Sigmoid colon (tissue), 7 donors: Measurements from ENCODE around the gene ADSL. TPM values are rescaled to one million over a fixed set of nuclear protein-coding genes. Genes with fewer than 3 reads are reported as not detected.

Source experiments
- DNase-seq: peaks from one replicate; pipeline ENCODE4 v3.0.0-alpha.2; 2019
- H3K27ac ChIP-seq, 4 donors: fragments of 200-600 bp; sonication (generic); one replicate each; pipeline ENCODE4 v1.5.1; 2016 to 2019; ENCODE audit warnings: mild to moderate bottlenecking in 1 of 4
- H3K27me3 ChIP-seq, 3 donors: fragments of 200-600 bp; sonication (generic); one replicate each; pipeline ENCODE4 v1.5.1; 2019; ENCODE audit warnings: mild to moderate bottlenecking in 1 of 3
- H3K36me3 ChIP-seq, 4 donors: fragments of 200-600 bp; sonication (generic); one replicate each; pipeline ENCODE4 v1.5.1; 2016 to 2019
- H3K4me1 ChIP-seq, 4 donors: fragments of 200-600 bp; sonication (generic); one replicate each; pipeline ENCODE4 v1.5.1; 2017 to 2019
- H3K4me3 ChIP-seq, 4 donors: fragments of 200-600 bp; sonication (generic); one replicate each; pipeline ENCODE4 v1.5.1; 2017 to 2019; ENCODE audit warnings: mild to moderate bottlenecking in 2 of 4, moderate library complexity in 1 of 4
- H3K9me3 ChIP-seq, 4 donors: fragments of 200-600 bp in 3 of 4; sonication (generic) in 3 of 4; one replicate each; pipeline versions ENCODE4 v1.5.1 to v1.6.1; 2013 to 2019
- CTCF ChIP-seq, 4 experiments: fragments of 450-650 bp in 3 of 4; fragments of 200-600 bp in 1 of 4; IDR thresholded peaks; one replicate each; pipeline ENCODE4 v1.5.1; 2016 to 2019; ENCODE audit warnings: antibody characterized with exemption in 4 of 4, mild to moderate bottlenecking in 3 of 4, moderate library complexity in 2 of 4
- EP300 ChIP-seq, 4 donors: sonication (generic); formaldehyde crosslinking; IDR thresholded peaks; one replicate each; pipeline ENCODE4 v1.6.1; 2017; ENCODE audit warnings: antibody characterized with exemption in 4 of 4
- POLR2A ChIP-seq, 2 donors: fragments of 450-650 bp; IDR thresholded peaks; one replicate each; pipeline ENCODE4 v1.6.1; 2016; ENCODE audit warnings: antibody characterized with exemption in 2 of 2, mild to moderate bottlenecking in 2 of 2, moderate library complexity in 2 of 2
- POLR2AphosphoS5 ChIP-seq, 4 donors: sonication (generic); formaldehyde crosslinking; IDR thresholded peaks; one replicate each; pipeline ENCODE4 v1.6.1; 2017; ENCODE audit warnings: antibody characterized with exemption in 4 of 4
- WGBS, 2 donors: extraction: QIAGEN DNeasy Blood & Tissue Kit; methylation state at CpG; one replicate each; pipeline ENCODE4 v1.1.7; 2013; 5-methylcytosine and 5-hydroxymethylcytosine counted together
- intact Hi-C: fragments of 100-400 bp; cut with DNase I; formaldehyde crosslinking; loops from one replicate; pipeline ENCODE4 v1.15.1; 2023
- polyA plus RNA-seq, 3 donors: library from polyadenylated mRNA; stranded (reverse); fragments of 200-250 nt; gene quantifications; one replicate each; pipeline ENCODE4 v1.2.3, GENCODE V29; 2013
- total RNA-seq, 4 donors: library from RNA; depleted of rRNA; stranded (reverse); fragments of >200 nt; gene quantifications; one replicate each; pipeline ENCODE4 v1.1.0, GENCODE V29; 2016
- donor health status: healthy with polysubstance abuse.
- donor health status: Bipolar disorder and iron deficiency.
- donor health status: healthy.

ADSL gene
- total and polyA plus RNA-seq, 7 donors, result 34.0 to 469 (median 86.7) TPM

GRCh38 chr22:40418366-40419201 lies 72.3 kb downstream of the ADSL start:
- peaks cover 0 to 16% (median 7%) of the 10 kb centered on the region in 4 donors for H3K4me1 ChIP-seq
- H3K27ac ChIP-seq, result peak overlapping the region in 2 of 4 donors; percentile 38 to 40
- no peaks in the 10 kb centered on the region for H3K27me3 ChIP-seq
- peaks cover 26 to 73% (median 48%) of the 10 kb centered on the region in 4 donors for H3K36me3 ChIP-seq
- intact Hi-C loops, result no loop called here
- no peaks in the 10 kb centered on the region for H3K9me3 ChIP-seq
- TF ChIP-seq POLR2AphosphoS5 (IDR thresholded peaks at IDR 0.05) (no peak), CTCF (IDR thresholded peaks at IDR 0.05) (no peak), EP300 (IDR thresholded peaks at IDR 0.05) (no peak), POLR2A (IDR thresholded peaks at IDR 0.05) (no peak)
- no peak overlapping the region for H3K4me3 ChIP-seq
- DNase-seq, result peak; percentile 86
- 60 to 86% methylated on average over 42 of the region's 42 CpGs for WGBS, 2 donors

GRCh38 chr22:40419718-40420117 lies 73.4 kb downstream of the ADSL start:
- TF ChIP-seq CTCF (IDR thresholded peaks at IDR 0.05) (no peak), POLR2AphosphoS5 (IDR thresholded peaks at IDR 0.05) (no peak), POLR2A (IDR thresholded peaks at IDR 0.05) (no peak), EP300 (IDR thresholded peaks at IDR 0.05) (no peak)
- Histone ChIP-seq H3K4me3 (no peak overlapping the region), H3K27ac (no peak overlapping the region), H3K36me3 (peaks cover 31 to 84% (median 56%) of the 10 kb centered on the region in 4 donors), H3K27me3 (no peaks in the 10 kb centered on the region), H3K9me3 (no peaks in the 10 kb centered on the region), H3K4me1 (peaks cover 0 to 11% (median 6%) of the 10 kb centered on the region in 4 donors)
- intact Hi-C loops, result no loop called here
- WGBS, 2 donors, result 95 to 96% methylated on average over 8 of the region's 8 CpGs
- no peak for DNase-seq

DNA sequence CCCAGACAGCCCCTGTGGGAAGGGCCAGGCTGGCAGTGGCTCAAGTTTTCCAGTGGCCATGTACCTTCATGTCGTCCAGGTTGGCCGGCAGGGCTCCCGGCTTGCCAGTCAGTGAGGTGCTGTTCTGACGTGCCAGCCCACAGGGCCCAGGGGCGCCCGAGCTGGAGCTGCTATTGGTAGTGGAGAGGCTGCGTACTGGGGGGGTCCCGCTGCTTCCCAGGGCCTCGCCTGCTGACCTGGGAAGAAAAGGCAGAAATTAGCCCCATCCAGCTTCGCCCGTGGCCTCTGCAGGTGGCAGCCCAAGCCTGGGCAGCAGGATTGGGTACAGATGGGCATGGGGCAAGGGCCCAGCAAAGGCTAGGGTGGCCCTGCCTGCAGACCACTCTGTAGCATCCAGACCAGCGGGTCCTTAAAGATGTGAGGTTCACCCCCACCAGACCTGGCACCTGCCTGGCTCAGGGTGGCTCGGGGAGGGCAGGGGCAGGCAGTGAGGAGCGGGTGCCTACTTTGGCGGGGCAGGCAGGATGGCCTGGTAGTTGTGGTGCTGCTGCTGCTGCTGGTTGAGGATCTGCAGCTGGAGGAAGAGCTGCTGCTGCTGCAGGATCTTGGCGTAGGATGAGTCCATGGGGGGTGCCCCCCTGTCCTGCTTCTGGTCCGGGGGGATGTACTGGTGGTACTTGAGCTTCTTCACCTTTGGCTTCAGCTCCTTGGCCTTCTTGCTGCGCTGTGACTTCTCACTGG lies 74.2 kb downstream of the ADSL start:
- Histone ChIP-seq H3K36me3 (peaks cover 36 to 92% (median 57%) of the 10 kb centered on the region in 4 donors), H3K27ac (no peak overlapping the region), H3K4me1 (peaks cover 0 to 4% (median 2%) of the 10 kb centered on the region in 4 donors), H3K4me3 (no peak overlapping the region), H3K9me3 (no peaks in the 10 kb centered on the region), H3K27me3 (no peaks in the 10 kb centered on the region)
- intact Hi-C loops, result no loop called here
- DNase-seq, result no peak
- WGBS, 2 donors, result 96% methylated on average over 18 of the region's 18 CpGs
- no peak for TF ChIP-seq POLR2AphosphoS5 (IDR thresholded peaks at IDR 0.05)
- no peak for TF ChIP-seq POLR2A (IDR thresholded peaks at IDR 0.05)
- TF ChIP-seq EP300 (IDR thresholded peaks at IDR 0.05), result no peak
- no peak for TF ChIP-seq CTCF (IDR thresholded peaks at IDR 0.05)

GRCh38 chr22:40421082-40421350 lies 74.7 kb downstream of the ADSL start:
- Histone ChIP-seq H3K27me3 (no peaks in the 10 kb centered on the region), H3K4me1 (peaks cover 0 to 2% (median 0%) of the 10 kb centered on the region in 4 donors), H3K9me3 (no peaks in the 10 kb centered on the region), H3K4me3 (no peak overlapping the region), H3K27ac (no peak overlapping the region), H3K36me3 (peaks cover 36 to 97% (median 57%) of the 10 kb centered on the region in 4 donors)
- 92 to 97% methylated on average over 4 of the region's 4 CpGs for WGBS, 2 donors
- intact Hi-C loops, result no loop called here
- DNase-seq, result no peak
- TF ChIP-seq CTCF (IDR thresholded peaks at IDR 0.05) (no peak), POLR2AphosphoS5 (IDR thresholded peaks at IDR 0.05) (no peak), EP300 (IDR thresholded peaks at IDR 0.05) (no peak), POLR2A (IDR thresholded peaks at IDR 0.05) (no peak)
